Smooth muscle cell of the coronary artery (primary cell): ENCODE results near the gene POU6F2. TPM values are rescaled to one million over a fixed set of nuclear protein-coding genes. Genes with fewer than 3 reads are reported as not detected.

Experiments
- total RNA-seq: library from RNA; depleted of rRNA; stranded (reverse); fragments of >200 nt; gene quantifications from 2 replicates; pipeline ENCODE4 v1.2.3, GENCODE V29; 2014; ENCODE audit warnings: low replicate concordance

The POU6F2 gene
- not detected in 2 replicates for total RNA-seq

GRCh38 chr7:38977685-38978084 lies at the start of gene POU6F2:
Gene POU6F2 (plus strand): TSS chr7:38977909. CDS start chr7:38977954, 45 bp downstream.

Other genes with a start within 250 kb of the POU6F2 start
- gene VPS41, start 68.7 kb upstream of the POU6F2 start, total RNA-seq, result 57.7 and 84.1 TPM in 2 replicates